HG03520 (cell line): ENCODE results near the gene CSNK1G1.
"Not testable (repeated sequence)": the region's sequence is repeated elsewhere in the genome, so short reads cannot be mapped to it uniquely, and the experiment has no call there.

Experiments
- ATAC-seq: cut with Tn5 transposase; IDR thresholded peaks from one replicate; pipeline ENCODE4 v1.9.1; 2021; ENCODE audit warnings: mild to moderate bottlenecking, moderate library complexity; ENCODE audit not compliant: unreplicated experiment

The CSNK1G1 gene

DNA sequence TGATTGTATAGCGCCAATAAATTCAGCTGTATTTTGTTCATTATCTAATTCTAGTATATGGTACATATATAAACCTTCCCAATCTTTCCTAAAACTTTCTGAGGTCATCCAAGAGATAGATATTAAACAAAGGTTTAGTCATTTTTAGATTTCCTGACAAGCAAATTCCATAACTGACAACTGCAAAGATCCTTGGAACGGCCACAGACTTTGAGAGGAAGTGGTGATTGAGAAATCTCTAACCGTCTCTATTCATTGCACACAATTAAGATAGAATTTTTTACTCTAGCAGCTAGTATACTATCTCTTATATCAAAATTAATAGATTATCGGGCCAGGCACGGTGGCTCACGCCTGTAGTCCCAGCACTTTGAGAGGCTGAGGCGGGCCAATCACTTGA, 4.7 kb downstream of the CSNK1G1 start:
- ATAC-seq, result no peak

DNA sequence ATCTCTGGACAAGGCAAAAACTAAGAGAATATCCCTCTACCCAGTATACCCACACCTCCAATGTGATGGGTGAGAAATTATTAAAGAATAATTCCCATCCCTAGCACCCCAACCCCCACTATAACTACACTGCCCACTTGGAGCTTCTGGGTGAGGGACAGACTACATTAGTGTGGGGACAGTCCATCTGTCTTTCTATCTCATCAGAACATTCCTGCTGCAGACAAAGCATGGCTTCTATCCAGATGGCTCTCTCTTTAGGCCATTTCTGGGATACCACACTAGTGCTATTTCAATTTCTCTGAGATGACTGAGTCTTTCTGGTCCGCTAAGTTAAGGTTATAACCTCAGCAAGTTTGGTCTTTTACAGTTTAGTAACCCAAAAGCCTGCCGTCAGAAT, 6.6 kb downstream of the CSNK1G1 start:
- ATAC-seq, result no peak

DNA sequence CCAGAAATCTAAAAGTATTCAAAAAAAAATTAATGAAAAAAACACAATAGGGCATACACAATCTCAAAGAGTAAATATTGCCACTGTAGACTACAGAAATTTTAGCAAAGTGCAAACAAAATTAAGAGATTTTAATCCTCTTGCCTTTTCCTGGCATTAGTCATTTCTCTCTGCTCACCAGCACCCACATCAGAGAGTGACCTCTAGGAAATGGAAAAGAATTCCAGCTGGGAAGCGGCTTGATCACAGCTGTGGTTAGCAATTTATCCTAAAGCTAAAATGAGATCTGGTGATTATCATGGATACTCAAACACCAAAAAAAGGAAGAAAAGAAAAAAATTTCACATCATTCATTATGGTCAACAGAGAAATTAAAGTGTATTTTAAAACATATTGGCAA, 7.5 kb downstream of the CSNK1G1 start:
- ATAC-seq, result no peak

DNA sequence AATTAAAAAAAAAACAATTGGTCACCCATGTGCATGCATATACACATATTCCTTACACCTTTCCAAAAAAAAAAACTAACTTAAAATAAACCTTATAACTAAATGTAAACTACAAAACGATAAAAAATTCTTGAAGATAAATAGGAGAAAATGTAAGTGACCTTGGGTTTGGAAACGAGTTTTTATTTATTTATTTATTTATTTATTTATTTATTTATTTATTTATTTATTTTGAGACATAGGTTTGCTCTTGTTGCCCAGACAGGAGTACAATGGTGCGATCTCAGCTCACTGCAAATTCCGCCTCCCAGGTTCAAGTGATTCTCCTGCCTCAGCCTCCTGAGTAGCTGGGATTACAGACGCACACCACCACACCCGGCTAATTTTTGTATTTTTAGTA, 9.7 kb downstream of the CSNK1G1 start:
- ATAC-seq, result not testable (repeated sequence)

DNA sequence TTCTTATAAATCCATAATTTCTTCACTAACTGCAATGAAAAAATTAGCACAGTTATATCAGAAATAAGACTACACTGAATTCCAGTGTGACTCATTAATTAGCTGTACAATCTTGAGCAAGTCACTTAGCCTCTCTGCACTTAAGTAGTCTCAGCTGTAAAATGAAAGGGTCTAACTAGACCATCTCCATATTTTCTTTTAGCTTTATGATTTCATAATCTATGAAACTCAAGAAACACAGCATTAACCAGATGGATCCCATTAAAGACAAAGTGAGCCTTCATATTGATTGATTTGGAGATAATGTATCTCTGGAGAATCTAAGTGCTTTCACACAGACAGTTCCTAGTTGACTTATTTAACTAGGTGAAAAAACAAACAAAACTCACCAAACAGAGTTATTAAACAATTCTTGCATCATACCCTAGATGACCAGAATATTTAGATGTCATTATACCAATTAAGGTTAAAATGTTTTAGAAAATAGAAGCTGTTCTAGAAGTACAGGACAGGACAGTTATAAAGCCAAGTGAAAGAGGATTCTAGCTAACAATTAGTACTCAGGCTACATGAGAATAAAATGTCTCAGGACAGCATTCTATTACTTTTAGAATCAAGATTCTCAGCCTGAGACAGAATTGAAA, 11.2 kb downstream of the CSNK1G1 start:
- no peak for ATAC-seq

DNA sequence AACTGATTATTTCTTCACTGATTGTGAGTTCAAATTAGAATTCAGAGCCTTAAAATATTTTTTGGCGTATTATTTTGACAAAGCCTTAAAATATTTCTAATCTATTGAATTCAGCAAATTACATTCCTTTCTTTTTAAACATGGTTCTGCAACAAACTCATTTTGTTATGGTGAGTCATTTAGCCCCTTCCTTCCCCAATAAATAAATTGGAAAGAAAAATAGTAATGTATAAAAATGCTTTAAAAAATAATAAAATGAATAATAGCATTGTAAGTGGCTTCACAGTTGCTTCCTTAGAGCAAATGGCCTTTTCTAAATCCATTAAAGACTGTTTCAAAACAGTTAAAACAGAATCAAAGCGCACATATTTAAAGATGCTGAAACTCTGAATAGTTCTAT, 12.1 kb downstream of the CSNK1G1 start:
- ATAC-seq, result no peak

DNA sequence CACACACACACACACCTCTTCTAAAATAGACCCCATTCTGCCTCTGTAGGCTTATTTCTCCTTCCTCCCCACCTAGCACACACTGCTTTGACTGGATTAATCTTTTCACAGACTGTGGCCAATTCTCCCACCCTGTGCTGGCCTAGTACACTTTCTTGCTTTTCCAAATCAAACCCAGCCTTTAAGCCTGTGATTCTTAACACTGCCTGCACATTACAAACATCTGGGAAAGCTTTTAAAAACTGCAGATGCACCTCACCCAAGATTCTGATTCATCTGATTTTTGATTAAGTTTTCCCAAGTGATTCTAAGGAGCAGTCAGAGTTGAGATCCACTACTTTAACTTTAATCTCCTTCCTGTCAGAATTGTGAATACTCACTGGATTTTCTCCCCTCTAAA, 12.8 kb downstream of the CSNK1G1 start:
- no peak for ATAC-seq

DNA sequence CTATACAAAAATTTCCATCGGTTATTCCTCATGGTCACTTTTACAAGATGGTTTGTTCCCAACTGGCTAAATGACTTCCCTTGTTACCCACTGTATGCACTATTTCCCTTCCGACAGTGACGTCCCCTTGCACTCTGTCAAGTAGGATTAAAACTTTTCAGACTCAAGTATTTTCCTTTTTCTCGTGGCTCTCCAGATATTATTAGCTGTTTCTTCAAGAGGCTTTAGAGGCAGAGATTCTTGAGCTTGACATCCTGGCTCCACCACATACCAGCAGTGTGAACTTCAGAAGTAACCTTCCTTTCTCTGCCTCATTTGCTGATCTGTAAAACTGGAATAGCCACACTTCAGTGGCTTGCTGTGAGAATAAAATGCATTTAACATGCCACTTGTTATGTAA, 14.0 kb downstream of the CSNK1G1 start:
- ATAC-seq, result no peak

DNA sequence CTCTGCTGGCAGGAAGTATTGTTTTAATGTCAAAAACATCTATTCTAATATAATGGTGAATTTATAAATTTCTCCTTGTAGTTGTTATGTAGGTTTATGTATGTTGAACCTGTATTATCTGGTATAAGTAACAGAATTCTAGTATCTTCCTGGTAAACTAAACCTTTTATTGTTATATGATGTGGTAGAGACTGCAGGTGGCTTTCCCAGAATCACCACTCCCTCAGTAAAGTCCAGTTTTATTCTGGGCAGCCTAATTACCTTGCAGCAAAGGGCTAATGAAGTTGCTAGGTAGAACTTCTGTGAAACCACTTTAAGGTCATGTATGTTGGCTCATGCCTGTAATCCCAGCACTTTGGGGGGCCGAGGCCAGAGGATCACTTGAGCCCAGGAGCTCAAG, 15.6 kb downstream of the CSNK1G1 start:
- ATAC-seq, result no peak

DNA sequence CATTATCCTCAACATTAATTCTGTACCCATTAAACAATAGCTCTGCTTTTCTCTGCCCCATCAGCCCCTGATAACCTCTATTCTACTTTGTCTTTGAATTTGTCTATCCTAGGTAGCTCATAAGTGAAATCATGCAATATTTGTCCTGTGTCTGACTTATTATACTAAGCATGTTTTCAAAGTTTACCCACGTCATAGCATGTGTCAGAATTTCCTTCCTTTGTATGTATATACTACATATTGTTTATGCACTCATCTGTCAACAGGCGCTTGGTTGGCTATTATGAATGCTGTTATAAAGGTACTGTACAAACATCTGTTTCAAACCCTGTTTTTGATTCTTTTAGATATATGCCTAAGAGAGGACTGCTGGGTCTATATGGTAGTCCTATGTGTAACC, 18.2 kb downstream of the CSNK1G1 start:
- no peak for ATAC-seq

DNA sequence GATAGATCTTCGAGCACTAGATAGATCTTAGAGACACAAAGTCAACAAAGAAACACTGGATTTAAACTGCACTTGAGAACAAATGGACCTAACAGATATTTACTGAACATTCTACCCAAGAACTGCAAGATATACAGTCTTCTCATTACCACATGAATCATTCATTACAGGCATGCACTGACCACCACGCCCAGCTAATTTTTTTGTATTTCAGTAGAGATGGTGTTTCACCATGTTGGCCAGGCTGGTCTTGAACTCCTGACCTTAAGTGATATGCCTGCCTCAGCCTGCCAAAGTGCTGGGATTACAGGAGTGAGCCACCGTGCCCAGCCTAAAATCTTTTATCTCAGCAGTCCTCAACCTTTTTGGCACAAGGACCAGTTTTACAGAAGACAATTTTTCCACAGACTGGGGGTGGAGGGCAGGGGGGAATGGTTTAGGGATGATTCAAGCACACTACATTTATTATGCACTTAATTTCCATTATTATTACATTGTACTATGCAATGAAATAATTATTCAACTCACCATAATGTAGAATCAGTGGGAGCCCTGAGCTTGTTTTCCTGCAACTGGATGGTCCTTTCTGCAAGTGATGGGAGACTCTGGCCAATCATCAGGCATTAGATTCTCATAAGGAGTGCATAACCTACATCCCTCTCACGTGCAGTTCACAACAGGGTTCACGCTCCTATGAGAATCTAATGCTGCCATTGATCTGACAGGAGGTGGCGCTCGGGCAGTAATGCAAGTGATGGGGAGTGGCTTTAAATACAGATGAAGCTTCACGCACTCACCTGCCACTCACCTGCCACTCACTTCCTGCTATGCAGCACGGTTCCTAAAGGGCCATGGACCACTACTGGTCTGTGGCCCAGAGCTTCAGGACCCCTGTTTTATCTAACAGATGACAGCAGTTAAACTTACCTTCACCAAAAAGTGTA, 21.7 kb downstream of the CSNK1G1 start:
- ATAC-seq, result no peak

DNA sequence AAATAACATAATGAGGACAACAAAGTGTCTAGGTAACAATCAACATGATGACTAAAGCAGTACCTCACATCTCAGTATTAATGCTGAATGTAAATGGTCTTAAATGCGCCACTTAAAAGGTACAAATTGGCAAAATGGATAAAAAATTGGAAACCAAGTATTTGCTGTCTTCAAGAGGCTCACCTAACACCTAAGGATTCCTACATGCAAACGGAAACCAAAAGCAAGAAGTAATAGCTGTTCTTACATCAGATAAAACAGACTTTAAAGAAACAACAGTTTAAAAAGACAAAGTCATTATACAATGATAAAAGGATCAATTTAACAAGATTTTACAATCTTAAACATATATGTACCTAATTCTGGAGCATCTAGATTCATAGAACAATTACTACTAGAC, 22.5 kb downstream of the CSNK1G1 start:
- ATAC-seq, result no peak

DNA sequence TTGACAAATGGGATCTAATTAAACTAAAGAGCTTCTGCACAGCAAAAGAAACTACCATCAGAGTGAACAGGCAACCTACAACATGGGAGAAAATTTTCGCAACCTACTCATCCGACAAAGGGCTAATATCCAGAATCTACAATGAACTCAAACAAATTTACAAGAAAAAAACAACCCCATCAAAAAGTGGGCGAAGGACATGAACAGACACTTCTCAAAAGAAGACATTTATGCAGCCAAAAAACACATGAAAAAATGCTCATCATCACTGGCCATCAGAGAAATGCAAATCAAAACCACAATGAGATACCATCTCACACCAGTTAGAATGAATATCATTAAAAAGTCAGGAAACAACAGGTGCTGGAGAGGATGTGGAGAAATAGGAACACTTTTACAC, 24.3 kb downstream of the CSNK1G1 start:
- ATAC-seq, result not testable (repeated sequence)

DNA sequence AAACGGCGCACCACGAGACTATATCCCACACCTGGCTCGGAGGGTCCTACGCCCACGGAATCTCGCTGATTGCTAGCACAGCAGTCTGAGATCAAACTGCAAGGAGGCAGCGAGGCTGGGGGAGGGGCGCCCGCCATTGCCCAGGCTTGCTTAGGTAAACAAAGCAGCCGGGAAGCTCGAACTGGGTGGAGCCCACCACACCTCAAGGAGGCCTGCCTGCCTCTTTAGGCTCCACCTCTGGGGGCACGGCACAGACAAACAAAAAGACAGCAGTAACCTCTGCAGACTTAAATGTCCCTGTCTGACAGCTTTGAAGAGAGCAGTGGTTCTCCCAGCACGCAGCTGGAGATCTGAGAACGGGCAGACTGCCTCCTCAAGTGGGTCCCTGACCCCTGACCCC, 29.0 kb downstream of the CSNK1G1 start:
- ATAC-seq, result not testable (repeated sequence)

DNA sequence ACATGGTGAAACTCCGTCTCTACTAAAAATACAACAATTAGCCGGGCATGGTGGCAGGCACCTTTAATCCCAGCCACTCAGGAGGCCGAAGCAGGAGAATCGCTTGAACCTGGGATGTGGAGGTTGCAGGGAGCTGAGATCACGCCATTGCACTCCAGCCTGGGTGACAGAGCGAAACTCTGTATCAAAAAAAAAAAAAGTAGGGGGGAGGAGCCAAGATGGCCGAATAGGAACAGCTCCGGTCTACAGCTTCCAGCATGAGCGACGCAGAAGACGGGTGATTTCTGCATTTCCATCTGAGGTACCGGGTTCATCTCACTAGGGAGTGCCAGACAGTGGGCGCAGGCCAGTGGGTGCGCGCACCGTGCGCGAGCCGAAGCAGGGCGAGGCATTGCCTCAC, 29.5 kb downstream of the CSNK1G1 start:
- ATAC-seq, result not testable (repeated sequence)

DNA sequence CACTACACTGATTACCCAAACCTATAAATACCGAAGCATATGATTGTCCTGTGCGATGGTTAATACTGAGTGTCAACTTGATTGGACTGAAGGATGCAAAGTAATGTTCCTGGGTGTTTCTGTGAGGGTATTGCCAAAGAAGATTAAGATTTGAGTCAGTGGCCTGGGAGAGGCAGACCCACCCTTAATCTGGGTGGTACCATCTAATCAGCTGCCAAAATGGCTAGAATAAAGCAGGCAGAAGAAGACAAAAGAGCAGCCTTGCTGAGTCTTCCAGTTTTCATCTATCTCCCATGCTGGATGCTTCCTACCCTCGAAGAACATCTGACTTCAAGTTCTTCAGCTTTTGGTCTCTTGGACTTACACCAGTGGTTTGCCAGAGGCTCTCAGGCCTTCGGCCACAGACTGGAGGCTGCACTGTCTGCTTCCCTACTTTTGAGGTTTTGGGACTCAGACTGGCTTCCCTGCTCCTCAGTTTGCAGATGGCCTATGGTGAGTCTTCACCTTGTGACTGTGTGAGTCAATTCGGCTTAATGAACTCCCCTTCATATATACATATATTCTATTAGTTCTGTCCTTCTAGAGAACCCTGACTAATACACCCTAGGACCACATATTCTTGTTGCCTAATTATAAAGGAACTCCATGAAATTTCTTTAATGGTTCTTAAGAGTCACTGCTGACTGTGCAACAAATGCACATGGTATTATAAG, 31.7 kb downstream of the CSNK1G1 start:
- no peak for ATAC-seq

DNA sequence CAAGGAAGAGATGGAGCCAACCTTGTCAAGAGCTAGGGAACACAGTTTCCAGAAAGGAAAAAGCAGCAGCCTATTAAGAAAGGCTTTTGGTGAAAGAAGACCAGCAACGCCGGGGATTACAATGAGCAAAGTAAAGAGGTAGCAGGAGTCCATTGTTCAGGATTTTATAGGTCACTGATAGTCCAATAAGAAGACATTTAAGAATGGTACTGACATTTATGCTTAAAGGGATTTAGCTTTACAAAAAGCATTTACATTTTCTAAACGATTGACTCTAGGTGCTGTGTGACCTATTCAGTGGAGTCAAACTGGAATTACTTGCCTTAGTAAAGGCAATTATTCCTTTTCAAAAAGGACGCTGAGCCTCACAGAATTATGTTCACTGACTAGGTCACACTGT, 40.8 kb downstream of the CSNK1G1 start:
- no peak for ATAC-seq

DNA sequence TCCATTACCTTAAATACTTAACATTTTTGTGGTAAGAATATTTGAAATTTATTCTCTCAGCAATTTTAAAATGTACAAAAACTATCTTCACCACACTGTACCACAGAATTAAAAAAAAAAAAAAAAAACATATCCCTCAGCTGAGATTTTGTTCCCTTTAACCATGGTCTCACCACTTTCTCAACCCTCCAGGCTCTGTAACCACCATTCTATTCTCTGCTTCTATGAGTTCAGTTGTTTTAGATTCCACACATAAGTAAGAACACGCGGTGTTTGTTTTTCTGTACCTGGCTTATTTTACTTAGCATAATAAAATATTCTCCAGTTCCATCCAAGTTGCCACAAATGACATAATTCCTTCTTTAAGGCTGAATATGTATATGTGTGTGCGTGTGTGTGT, 41.5 kb downstream of the CSNK1G1 start:
- ATAC-seq, result no peak

DNA sequence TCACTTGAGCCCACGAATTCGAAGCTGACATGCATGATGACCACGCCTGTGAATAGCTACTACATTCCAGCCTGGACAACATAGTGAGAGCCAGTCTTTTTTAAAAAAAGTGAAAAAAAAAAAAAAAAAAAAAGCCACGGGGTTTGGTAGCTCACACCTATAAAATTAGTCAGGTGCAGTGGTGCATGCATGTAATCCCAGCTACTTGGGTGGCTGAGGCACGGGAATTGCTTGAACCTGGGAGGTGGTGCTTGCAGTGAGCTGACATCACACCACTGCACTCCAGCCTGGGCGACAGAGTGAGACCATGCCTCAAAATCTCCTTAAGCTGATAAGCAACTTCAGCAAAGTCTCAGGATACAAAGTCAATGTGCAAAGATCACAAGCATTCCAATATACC, 44.4 kb downstream of the CSNK1G1 start:
- ATAC-seq, result no peak

DNA sequence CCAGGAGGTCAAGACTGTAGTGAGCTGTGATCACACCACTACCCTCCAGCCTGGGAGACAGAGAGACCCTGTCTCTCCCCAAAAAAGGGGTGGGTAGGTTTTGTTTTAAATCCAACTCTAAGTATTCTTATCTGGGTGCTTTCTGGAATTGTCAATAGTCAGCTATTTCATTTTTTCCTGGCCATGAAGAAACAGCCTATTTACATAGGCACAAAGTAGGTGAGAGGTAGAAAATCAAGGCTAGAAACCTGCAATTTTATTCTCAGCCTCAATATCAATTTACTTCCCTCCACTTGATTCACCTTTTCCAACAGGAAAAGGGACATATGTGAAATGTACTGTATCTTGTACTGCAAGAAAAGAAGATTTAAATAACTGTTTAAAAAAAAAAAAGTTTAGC, 45.9 kb downstream of the CSNK1G1 start:
- no peak for ATAC-seq

DNA sequence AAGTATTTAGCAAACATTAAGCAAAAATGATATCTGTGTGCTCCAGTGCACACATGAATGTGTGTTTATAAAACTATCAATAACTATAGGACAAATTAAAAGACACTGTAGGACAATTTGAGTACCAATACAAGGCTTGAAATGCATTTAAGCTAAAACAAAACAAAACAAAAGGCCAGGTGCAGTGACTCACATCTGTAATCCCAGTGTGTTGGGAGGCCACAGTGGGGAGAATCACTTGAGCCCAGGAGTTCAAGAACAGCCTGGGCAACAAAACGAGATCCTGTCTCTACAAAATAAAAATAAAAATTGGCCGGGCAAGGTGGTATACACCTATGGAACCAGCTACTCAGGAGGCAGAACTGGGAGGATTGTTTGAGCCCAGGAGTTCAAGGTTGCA, 50.7 kb downstream of the CSNK1G1 start:
- ATAC-seq, result no peak

DNA sequence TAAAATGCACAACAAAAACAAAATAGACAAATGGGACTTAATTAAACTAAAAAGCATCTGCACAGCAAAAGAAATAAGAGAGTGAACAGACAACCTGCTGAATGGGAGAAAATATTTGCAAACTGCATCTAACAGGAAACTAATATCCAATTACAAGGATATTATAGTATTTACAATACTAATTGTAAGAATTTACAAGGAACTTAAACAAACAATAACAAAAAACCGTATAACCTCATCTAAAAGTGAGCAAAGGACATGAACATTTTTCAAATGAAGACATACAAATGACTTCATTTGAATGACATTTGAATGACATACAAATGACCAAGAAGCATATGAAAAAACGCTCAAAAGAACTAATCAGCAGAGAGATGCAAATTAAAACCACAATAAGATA, 66.4 kb downstream of the CSNK1G1 start:
- ATAC-seq, result no peak
